HepG2 (cell line): Measurements from ENCODE around the gene VARS1. TPM values are rescaled to one million over a fixed set of nuclear protein-coding genes. Genes with fewer than 3 reads are reported as not detected.

Experiments
- CEBPB ChIP-seq: IDR thresholded peaks from 2 replicates; pipeline ENCODE4 v1.6.1; 2011; ENCODE audit warnings: low read depth, low read length, improper control_type of control experiment, borderline replicate concordance
- FOSL2 ChIP-seq: sonication (generic); formaldehyde crosslinking; IDR thresholded peaks from 2 replicates; pipeline ENCODE4 v1.4.0; 2020; ENCODE audit warnings: missing genetic modification reagents
- FOXA1 ChIP-seq, 2 experiments: fragments of 450-650 bp in 1 of 2; sonication (generic) in 1 of 2; formaldehyde crosslinking in 1 of 2; IDR thresholded peaks; 2 replicates each; pipeline versions ENCODE4 v1.4.0 to v1.6.1; 2016 to 2020; ENCODE audit warnings: missing genetic modification reagents in 1 of 2
- HNF4A ChIP-seq: sonication (generic); formaldehyde crosslinking; IDR thresholded peaks from 2 replicates; pipeline ENCODE4 v1.4.0; 2020; ENCODE audit warnings: missing genetic modification reagents
- MED8 ChIP-seq: sonication (generic); formaldehyde crosslinking; IDR thresholded peaks from 2 replicates; pipeline ENCODE4 v1.8.1; 2023; ENCODE audit warnings: mild to moderate bottlenecking, missing genetic modification reagents; ENCODE audit not compliant: insufficient replicate concordance
- NR2F2 ChIP-seq: IDR thresholded peaks from 2 replicates; pipeline ENCODE4 v1.6.1; 2012; ENCODE audit warnings: low read depth, inconsistent platforms, borderline replicate concordance
- ZNF121 ChIP-seq: sonication (generic); formaldehyde crosslinking; IDR thresholded peaks from 2 replicates; pipeline ENCODE4 v1.5.0; 2020; ENCODE audit warnings: mild to moderate bottlenecking, missing genetic modification reagents
- ZNF138 ChIP-seq: sonication (generic); formaldehyde crosslinking; IDR thresholded peaks from 2 replicates; pipeline ENCODE4 v1.5.0; 2020; ENCODE audit warnings: mild to moderate bottlenecking, low read depth, missing genetic modification reagents
- polyA plus RNA-seq, 8 experiments: library from polyadenylated mRNA; depleted of rRNA in 3 of 8; stranded (reverse) in 7 of 8; unstranded in 1 of 8; fragments of >200 nt; fragmentation: Illumina TruSeq in 4 of 8; extraction: Trizol in 4 of 8; gene quantifications; 2 replicates each; pipeline versions ENCODE4 v1.2.1 to v1.2.3, GENCODE V29; 2011 to 2016; ENCODE audit warnings: low read depth in 4 of 8, missing spikeins in 1 of 8, mixed read lengths in 1 of 8; ENCODE audit not compliant: insufficient read depth in 1 of 8
- total RNA-seq, 5 experiments: library from RNA; depleted of rRNA; stranded (reverse); fragments of >200 nt; fragmentation: Illumina TruSeq; extraction: Trizol; gene quantifications; 2 replicates each; pipeline ENCODE4 v1.2.3, GENCODE V29; 2016; ENCODE audit warnings: low read depth in 1 of 5
- TF ChIP-seq, protein P1 (sequence below): sonication (generic); formaldehyde crosslinking; IDR thresholded peaks from 2 replicates; pipeline ENCODE4 v1.5.1; 2020; ENCODE audit warnings: mild to moderate bottlenecking, missing genetic modification reagents, moderate library complexity
- TF ChIP-seq, protein P2 (sequence below): sonication (generic); formaldehyde crosslinking; IDR thresholded peaks from 2 replicates; pipeline ENCODE4 v1.8.0; 2022; ENCODE audit warnings: mild to moderate bottlenecking, missing genetic modification reagents, moderate library complexity

The VARS1 gene
- total and polyA plus RNA-seq, 2 of the 13 experiments (the other 11 are each of a cell fraction or from before 2014, with no cell fraction given), result 14.7 to 56.1 TPM

DNA sequence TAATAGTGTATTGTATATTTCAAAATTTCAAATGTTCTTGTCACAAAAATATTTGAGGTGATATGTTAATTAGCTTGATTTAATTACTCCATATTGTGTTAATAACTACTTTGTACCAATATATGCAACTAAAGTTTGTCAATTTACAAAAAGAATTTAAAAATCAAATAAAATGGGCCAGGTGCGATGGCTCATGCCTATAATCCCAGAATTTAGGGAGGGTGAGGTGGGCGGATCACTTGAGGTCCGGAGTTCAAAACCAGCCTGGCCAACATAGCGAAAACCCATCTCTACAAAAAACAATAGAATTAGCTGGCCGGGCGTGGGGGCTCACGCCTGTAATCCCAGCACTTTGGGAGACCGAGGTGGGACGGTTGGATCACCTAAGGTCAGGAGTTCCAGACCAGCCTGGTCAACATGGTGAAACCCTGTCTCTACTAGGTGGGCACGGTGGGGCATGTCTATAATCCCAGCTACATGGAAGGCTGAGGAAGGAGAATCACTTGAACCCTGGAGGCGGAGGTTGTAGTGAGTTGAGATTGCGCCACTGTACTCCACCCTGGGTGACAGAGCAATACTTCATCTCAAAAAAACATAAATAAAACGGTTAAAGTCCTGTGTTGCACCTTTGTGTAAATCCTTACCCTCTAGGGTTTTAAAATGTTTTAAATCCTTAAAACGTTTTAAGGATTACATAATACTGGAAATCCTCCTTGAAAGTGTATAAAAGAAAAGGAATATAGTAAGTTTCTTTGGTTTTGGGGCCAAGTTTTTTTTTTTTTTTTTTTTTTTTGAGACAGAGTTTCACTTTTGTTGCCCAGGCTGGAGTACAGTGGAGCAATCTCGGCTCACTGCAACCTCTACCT, 36.0 kb upstream of the VARS1 start (continued):
- TF ChIP-seq FOXA1 (IDR thresholded peaks at IDR 0.05), result no peak
- no peak for TF ChIP-seq FOXA1 (CRISPR knock-in tag; IDR thresholded peaks at IDR 0.05)
- TF ChIP-seq, protein P1, sequence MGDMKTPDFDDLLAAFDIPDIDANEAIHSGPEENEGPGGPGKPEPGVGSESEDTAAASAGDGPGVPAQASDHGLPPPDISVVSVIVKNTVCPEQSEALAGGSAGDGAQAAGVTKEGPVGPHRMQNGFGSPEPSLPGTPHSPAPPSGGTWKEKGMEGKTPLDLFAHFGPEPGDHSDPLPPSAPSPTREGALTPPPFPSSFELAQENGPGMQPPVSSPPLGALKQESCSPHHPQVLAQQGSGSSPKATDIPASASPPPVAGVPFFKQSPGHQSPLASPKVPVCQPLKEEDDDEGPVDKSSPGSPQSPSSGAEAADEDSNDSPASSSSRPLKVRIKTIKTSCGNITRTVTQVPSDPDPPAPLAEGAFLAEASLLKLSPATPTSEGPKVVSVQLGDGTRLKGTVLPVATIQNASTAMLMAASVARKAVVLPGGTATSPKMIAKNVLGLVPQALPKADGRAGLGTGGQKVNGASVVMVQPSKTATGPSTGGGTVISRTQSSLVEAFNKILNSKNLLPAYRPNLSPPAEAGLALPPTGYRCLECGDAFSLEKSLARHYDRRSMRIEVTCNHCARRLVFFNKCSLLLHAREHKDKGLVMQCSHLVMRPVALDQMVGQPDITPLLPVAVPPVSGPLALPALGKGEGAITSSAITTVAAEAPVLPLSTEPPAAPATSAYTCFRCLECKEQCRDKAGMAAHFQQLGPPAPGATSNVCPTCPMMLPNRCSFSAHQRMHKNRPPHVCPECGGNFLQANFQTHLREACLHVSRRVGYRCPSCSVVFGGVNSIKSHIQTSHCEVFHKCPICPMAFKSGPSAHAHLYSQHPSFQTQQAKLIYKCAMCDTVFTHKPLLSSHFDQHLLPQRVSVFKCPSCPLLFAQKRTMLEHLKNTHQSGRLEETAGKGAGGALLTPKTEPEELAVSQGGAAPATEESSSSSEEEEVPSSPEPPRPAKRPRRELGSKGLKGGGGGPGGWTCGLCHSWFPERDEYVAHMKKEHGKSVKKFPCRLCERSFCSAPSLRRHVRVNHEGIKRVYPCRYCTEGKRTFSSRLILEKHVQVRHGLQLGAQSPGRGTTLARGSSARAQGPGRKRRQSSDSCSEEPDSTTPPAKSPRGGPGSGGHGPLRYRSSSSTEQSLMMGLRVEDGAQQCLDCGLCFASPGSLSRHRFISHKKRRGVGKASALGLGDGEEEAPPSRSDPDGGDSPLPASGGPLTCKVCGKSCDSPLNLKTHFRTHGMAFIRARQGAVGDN, result 0 out of 2 replicates have a peak, but pooled peaks have one; percentile 16
- TF ChIP-seq HNF4A (CRISPR knock-in tag), result peak; percentile 11; the same call in 1 of the 2 replicates
- peak; percentile 31; the same call in 1 of the 2 replicates for TF ChIP-seq ZNF121
- TF ChIP-seq NR2F2, result 0 out of 2 replicates have a peak, but pooled peaks have one; percentile 22
- TF ChIP-seq MED8, result no peak
- TF ChIP-seq ZNF138 (CRISPR knock-in tag), result no peak
- TF ChIP-seq, protein P2, sequence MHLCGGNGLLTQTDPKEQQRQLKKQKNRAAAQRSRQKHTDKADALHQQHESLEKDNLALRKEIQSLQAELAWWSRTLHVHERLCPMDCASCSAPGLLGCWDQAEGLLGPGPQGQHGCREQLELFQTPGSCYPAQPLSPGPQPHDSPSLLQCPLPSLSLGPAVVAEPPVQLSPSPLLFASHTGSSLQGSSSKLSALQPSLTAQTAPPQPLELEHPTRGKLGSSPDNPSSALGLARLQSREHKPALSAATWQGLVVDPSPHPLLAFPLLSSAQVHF, result no peak
- 0 out of 2 replicates have a peak, but pooled peaks have one; percentile 4 for TF ChIP-seq FOSL2
- TF ChIP-seq CEBPB, result peak; percentile 45
